Measurements from ENCODE around the gene NFIA.
"Not testable (repeated sequence)": the region's sequence is repeated elsewhere in the genome, so short reads cannot be mapped to it uniquely, and the experiment has no call there.

NFIA gene

GRCh38 chr1:61446531-61446991, 364.2 kb downstream of the NFIA start:
- no peak for DNase-seq (ENCODE audit: low read depth in 1 of 2, low spot score in 1 of 2)

- no peak for DNase-seq (ENCODE audit: low read depth in 1 of 2, low spot score in 1 of 2)
These were observed 365.0 kb downstream of the NFIA start for GRCh38 chr1:61447106-61447967.

GRCh38 chr1:61447968-61448430, 365.6 kb downstream of the NFIA start:
- DNase-seq (ENCODE audit: low read depth in 1 of 2, low spot score in 1 of 2): no peak

GRCh38 chr1:61448914-61449313, 366.6 kb downstream of the NFIA start:
- DNase-seq (ENCODE audit: low read depth in 1 of 2, low spot score in 1 of 2): no peak

DNA sequence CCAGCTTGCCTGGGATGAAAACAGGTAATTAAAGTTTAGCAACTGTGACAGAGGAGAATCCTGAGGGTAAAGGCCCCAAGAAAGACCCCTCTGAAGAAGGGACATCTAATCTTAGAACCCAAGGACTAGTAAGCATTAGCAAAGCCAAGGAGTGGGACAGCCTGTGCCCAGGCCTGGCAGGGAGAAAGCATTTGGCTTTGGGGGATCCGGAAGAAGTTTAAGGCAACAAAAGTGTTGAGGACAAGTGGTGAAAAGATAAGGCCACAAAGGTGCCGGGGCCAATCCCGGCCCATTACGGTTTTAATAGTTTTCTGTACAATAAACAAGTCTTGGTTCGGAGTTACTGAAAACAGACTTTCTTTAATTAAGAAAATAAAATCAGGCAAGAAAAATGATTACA, 367.0 kb downstream of the NFIA start:
- DNase-seq (ENCODE audit: low read depth in 1 of 2, low spot score in 1 of 2): no peak

DNA sequence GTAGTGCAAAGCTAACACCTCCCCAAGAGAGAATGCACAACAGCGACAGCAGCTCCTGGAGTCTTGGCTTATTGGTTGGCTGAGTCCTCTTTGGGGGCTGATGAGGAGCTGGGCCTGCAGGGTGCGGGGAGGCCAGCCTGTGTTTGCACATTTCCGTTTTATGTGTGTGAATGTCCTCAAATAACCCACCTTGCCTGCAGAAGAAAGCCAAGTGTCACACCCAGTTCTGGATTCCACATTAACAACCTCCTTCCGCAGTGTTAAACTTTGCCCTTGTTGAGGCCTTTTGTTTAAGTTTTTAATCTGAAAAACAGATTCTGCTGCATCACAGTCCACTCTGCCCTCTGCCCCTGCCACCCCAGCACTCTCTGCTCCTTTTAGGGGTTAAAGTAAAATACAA, 368.1 kb downstream of the NFIA start:
- DNase-seq (ENCODE audit: low read depth in 1 of 2, low spot score in 1 of 2): no peak

DNA sequence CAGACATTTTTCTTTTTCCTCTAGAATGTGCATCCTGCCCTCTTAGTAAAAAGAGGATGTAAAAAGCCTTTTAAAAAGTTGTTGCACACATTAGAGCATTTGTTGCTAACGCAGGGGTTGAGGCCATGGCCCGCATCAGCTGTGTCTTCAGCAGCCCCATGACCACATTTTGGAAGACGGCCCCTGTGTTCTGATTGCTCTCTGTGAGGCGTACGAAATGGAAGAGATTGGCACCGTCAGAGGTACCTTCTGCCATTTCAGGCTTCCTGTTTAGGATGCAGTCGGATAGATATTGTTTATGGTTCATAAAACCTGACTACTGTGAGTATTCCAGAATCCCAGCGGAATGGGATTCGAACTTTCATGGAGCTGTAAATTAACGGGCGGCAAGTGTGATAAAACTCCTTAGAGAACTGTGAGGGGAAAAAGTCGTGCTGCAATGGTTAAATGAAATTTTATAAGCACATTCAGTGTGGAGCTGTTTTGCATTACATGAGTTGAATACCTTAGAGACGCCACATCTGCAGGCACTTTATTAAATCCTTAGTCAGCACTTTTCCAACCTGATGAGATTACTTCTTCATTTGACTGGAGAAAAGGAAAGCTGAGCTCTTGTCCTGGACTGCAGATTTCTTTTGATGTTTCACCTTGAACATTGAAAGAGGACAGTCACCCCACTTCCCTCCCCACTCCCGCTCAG, 368.7 kb downstream of the NFIA start:
- DNase-seq (ENCODE audit: low read depth in 1 of 2, low spot score in 1 of 2): no peak

- no peak for DNase-seq (ENCODE audit: low read depth in 1 of 2, low spot score in 1 of 2)
These were observed 369.2 kb downstream of the NFIA start for GRCh38 chr1:61451572-61451968.

GRCh38 chr1:61452176-61453035, 370.0 kb downstream of the NFIA start:
- DNase-seq (ENCODE audit: low read depth in 1 of 2, low spot score in 1 of 2): no peak

GRCh38 chr1:61453111-61453961, 371.0 kb downstream of the NFIA start:
- peak; percentile 26 to 44 for DNase-seq (ENCODE audit: low read depth in 1 of 2, low spot score in 1 of 2)

- no peak for DNase-seq (ENCODE audit: low read depth in 1 of 2, low spot score in 1 of 2)
These were observed 373.0 kb downstream of the NFIA start for GRCh38 chr1:61455400-61455799.

DNA sequence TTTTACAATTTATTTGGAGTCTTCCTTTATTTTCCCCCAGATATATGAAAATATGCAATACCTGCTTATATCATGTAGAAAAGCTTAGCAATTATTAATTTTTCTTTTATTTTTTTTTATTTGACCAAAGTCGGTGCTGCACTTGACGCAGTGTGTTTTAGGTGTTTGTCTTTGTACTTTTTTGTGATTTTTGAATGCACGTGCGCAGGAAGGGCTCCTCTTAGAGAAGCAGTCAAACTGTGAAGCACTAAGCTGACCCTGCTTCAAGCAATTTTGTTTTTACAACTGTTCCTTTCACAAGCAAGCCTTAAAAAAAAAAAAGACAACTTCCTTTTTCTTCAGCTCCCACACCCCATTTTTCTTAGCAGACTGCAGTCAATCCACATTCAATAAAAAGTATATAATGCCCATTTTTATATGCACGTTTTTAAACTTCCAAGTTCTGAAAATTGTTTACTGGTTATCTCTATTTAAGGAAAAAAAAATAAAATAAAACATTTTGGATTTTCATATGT, 375.2 kb downstream of the NFIA start:
- DNase-seq (ENCODE audit: low read depth in 1 of 2, low spot score in 1 of 2): no peak

GRCh38 chr1:61459345-61459744, 377.0 kb downstream of the NFIA start:
- no peak for DNase-seq (ENCODE audit: low read depth in 1 of 2, low spot score in 1 of 2)

- DNase-seq (ENCODE audit: low read depth in 1 of 2, low spot score in 1 of 2): no peak
These were observed 377.8 kb downstream of the NFIA start for GRCh38 chr1:61460191-61460590.

- no peak for DNase-seq (ENCODE audit: low read depth in 1 of 2, low spot score in 1 of 2)
These were observed 379.3 kb downstream of the NFIA start for GRCh38 chr1:61461406-61462384.

- DNase-seq (ENCODE audit: low read depth in 1 of 2, low spot score in 1 of 2): no peak
These were observed 380.3 kb downstream of the NFIA start for GRCh38 chr1:61462628-61463027.

GRCh38 chr1:61463220-61463619, 380.9 kb downstream of the NFIA start:
- no peak for DNase-seq (ENCODE audit: low read depth in 1 of 2, low spot score in 1 of 2)

DNA sequence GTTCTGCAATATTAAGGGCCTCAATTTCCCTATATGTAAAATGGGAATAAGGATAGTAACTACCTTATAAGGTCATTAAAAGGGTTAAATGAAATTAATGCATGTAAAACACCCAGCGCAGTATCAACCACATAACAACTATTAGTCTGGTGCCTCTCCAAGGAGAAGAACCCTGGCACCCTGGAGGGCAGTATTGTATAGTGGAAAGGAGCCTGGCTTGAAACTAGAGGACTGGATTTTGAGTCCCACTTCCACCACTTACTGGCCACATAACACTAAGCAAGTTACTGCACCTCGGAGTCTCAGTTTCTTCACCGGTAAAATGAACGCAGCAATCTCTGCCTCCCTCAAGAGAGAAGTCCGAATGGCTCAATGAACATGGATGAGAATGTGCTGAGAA, 385.5 kb downstream of the NFIA start:
- DNase-seq (ENCODE audit: low read depth in 1 of 2, low spot score in 1 of 2): not testable (repeated sequence)

DNA sequence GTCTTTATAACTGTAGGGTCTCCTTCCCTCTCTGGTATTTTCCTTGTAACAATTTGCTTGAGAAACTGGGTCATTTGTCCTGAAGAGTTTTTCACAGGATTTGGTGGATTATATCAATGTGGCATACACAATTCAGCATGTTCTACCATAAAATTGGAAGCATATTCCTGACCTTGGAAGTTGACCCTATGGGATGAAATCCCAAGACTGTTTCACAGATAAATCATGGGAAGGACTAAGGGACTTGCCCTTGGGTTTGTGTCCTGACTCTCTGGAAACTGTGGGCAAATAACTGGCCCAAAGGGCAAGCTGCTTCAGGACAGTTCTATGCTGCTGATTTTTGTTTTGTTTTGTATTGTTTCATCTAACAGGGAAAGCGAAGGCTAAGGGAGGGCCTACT, 387.0 kb downstream of the NFIA start:
- no peak for DNase-seq (ENCODE audit: low read depth in 1 of 2, low spot score in 1 of 2)
